ENCODE results near the gene DNAH9. TPM values are rescaled to one million over a fixed set of nuclear protein-coding genes. Genes with fewer than 3 reads are reported as not detected.

Gene DNAH9
- total and polyA plus RNA-seq, 2 donors from 2014 or later: 3.7 to 6.9 TPM

DNA sequence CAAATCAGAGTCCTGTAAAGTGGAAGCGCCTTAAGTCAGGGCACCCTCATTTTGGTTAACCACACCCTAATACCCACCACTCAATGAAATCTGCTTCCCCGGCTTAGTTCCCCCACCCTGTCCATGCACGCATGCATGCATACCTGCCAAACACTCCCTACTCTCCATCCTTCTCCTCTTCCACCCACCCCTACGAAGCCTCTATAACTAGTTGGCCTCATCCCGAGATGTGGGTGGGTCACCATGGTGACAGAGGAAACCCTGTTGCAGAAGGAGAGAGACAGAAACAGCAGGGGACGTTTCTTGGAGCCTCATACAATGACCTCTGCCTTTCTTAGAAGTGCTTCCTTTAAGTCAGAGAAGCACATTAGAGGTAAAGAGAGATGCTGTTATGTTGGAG is 46.8 kb upstream of the DNAH9 start:
- no peak for FAIRE-seq
- intact Hi-C loops (cut with DNase I): no loop called here
- H3K4me3 ChIP-seq (ENCODE audit: low read length in 3 of 3): no peak overlapping the region
- H3K36me3 ChIP-seq (ENCODE audit: control insufficient read depth in 2 of 3, insufficient read depth in 3 of 3, low read length in 3 of 3): no peaks in the 10 kb centered on the region
- no peak for DNase-seq
- no peaks in the 10 kb centered on the region for H3K4me1 ChIP-seq (ENCODE audit: control insufficient read depth in 2 of 3, insufficient read depth in 2 of 3, low read depth in 1 of 3, low read length in 3 of 3)
- TF ChIP-seq, protein P1, sequence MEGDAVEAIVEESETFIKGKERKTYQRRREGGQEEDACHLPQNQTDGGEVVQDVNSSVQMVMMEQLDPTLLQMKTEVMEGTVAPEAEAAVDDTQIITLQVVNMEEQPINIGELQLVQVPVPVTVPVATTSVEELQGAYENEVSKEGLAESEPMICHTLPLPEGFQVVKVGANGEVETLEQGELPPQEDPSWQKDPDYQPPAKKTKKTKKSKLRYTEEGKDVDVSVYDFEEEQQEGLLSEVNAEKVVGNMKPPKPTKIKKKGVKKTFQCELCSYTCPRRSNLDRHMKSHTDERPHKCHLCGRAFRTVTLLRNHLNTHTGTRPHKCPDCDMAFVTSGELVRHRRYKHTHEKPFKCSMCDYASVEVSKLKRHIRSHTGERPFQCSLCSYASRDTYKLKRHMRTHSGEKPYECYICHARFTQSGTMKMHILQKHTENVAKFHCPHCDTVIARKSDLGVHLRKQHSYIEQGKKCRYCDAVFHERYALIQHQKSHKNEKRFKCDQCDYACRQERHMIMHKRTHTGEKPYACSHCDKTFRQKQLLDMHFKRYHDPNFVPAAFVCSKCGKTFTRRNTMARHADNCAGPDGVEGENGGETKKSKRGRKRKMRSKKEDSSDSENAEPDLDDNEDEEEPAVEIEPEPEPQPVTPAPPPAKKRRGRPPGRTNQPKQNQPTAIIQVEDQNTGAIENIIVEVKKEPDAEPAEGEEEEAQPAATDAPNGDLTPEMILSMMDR (IDR thresholded peaks at IDR 0.05; ENCODE audit: borderline replicate concordance, extremely low read depth, insufficient read depth): no peak
- no peak overlapping the region for H3K9ac ChIP-seq (ENCODE audit: low read length in 3 of 3)
- H3K9me3 ChIP-seq (ENCODE audit: control insufficient read depth in 2 of 3, insufficient read depth in 1 of 3, low read length in 3 of 3): no peaks in the 10 kb centered on the region
- no peaks in the 10 kb centered on the region for H3K27me3 ChIP-seq (ENCODE audit: control insufficient read depth, insufficient read depth, low read length)
- no peak overlapping the region for H3K27ac ChIP-seq (ENCODE audit: low read depth in 2 of 2, low read length in 2 of 2)

DNA sequence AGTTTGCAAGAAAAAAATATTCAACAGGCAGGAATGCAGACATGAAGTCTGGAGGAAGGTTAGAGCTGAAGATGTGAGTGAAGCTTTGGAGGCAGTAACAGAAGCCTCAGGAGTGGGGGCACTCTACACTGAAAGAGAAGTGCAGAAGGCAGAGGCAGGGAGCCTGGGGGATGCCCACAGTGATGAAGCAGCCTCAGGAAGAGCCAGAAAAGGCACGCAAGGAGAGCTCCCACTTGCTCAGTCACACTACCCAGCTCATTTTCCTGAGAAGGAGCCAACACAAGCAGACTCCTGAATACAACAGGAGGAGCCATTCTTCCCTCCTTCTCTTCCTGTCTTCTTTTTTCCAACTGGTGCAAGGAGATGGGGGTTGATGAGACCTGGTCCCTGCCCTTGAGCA is 45.1 kb upstream of the DNAH9 start:
- DNase-seq (no peak), FAIRE-seq (no peak)
- Histone ChIP-seq H3K9ac (ENCODE audit: low read length in 3 of 3) (no peak overlapping the region), H3K27me3 (ENCODE audit: control insufficient read depth, insufficient read depth, low read length) (no peaks in the 10 kb centered on the region), H3K9me3 (ENCODE audit: control insufficient read depth in 2 of 3, insufficient read depth in 1 of 3, low read length in 3 of 3) (no peaks in the 10 kb centered on the region), H3K4me1 (ENCODE audit: control insufficient read depth in 2 of 3, insufficient read depth in 2 of 3, low read depth in 1 of 3, low read length in 3 of 3) (no peaks in the 10 kb centered on the region), H3K4me3 (ENCODE audit: low read length in 3 of 3) (no peak overlapping the region), H3K27ac (ENCODE audit: low read depth in 2 of 2, low read length in 2 of 2) (no peak overlapping the region), H3K36me3 (ENCODE audit: control insufficient read depth in 2 of 3, insufficient read depth in 3 of 3, low read length in 3 of 3) (no peaks in the 10 kb centered on the region)
- TF ChIP-seq, protein P1 (IDR thresholded peaks at IDR 0.05; ENCODE audit: borderline replicate concordance, extremely low read depth, insufficient read depth): no peak
- intact Hi-C loops (cut with DNase I): no loop called here

DNA sequence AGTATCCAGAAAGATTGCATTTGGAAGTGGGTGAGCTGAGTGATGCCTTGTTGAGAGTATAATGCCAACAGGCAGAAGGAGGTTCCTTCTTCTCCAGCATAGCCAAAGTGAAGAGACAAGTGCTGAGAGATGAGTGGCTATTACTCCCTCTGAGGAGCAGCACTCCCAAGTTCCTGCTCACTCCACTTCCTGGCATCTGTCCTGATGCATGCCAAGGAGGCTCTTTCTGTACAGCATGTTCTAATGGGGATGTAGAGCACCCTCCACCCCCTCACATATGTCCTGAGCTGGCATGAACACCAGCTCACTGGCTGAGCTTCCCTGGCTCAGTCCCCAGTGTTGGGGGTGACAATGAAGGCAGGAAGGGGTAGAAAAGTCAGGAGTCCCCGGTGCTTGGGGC is 44.2 kb upstream of the DNAH9 start:
- H3K9ac ChIP-seq (ENCODE audit: low read length in 3 of 3): no peak overlapping the region
- DNase-seq (no peak), FAIRE-seq (no peak)
- H3K27ac ChIP-seq (ENCODE audit: low read depth in 2 of 2, low read length in 2 of 2): no peak overlapping the region
- H3K36me3 ChIP-seq (ENCODE audit: control insufficient read depth in 2 of 3, insufficient read depth in 3 of 3, low read length in 3 of 3): no peaks in the 10 kb centered on the region
- H3K9me3 ChIP-seq (ENCODE audit: control insufficient read depth in 2 of 3, insufficient read depth in 1 of 3, low read length in 3 of 3): no peaks in the 10 kb centered on the region
- TF ChIP-seq, protein P1 (IDR thresholded peaks at IDR 0.05; ENCODE audit: borderline replicate concordance, extremely low read depth, insufficient read depth): no peak
- H3K27me3 ChIP-seq (ENCODE audit: control insufficient read depth, insufficient read depth, low read length): no peaks in the 10 kb centered on the region
- intact Hi-C loops (cut with DNase I): no loop called here
- H3K4me3 ChIP-seq (ENCODE audit: low read length in 3 of 3): no peak overlapping the region
- H3K4me1 ChIP-seq (ENCODE audit: control insufficient read depth in 2 of 3, insufficient read depth in 2 of 3, low read depth in 1 of 3, low read length in 3 of 3): no peaks in the 10 kb centered on the region

DNA sequence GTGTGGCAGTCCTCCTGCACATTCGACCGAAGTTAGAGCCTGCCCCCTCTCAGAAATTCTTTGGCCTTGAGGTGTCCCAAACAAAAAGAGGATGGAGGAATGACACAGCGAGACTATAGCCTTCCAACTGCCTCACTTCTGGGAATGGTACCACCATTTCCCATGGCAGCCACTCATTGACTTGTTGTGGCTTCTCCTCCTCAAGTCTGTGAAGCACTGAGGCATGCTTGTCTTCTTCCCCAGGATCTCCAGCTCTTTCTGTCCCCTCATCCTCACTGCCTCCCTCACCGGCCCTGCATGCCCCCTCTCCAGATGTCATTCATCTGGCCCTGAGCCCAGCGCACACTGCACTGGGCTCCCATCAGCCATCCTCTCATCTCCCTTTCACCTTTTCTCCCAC is 43.7 kb upstream of the DNAH9 start:
- H3K4me3 ChIP-seq (ENCODE audit: low read length in 3 of 3): no peak overlapping the region
- intact Hi-C loops (cut with DNase I): no loop called here
- no peaks in the 10 kb centered on the region for H3K36me3 ChIP-seq (ENCODE audit: control insufficient read depth in 2 of 3, insufficient read depth in 3 of 3, low read length in 3 of 3)
- FAIRE-seq (no peak), DNase-seq (no peak)
- H3K27ac ChIP-seq (ENCODE audit: low read depth in 2 of 2, low read length in 2 of 2): no peak overlapping the region
- H3K9me3 ChIP-seq (ENCODE audit: control insufficient read depth in 2 of 3, insufficient read depth in 1 of 3, low read length in 3 of 3): no peaks in the 10 kb centered on the region
- H3K9ac ChIP-seq (ENCODE audit: low read length in 3 of 3): no peak overlapping the region
- TF ChIP-seq, protein P1 (IDR thresholded peaks at IDR 0.05; ENCODE audit: borderline replicate concordance, extremely low read depth, insufficient read depth): no peak
- H3K27me3 ChIP-seq (ENCODE audit: control insufficient read depth, insufficient read depth, low read length): no peaks in the 10 kb centered on the region
- no peaks in the 10 kb centered on the region for H3K4me1 ChIP-seq (ENCODE audit: control insufficient read depth in 2 of 3, insufficient read depth in 2 of 3, low read depth in 1 of 3, low read length in 3 of 3)
